ENCODE measurements around the gene XYLT1.

Gene XYLT1

DNA sequence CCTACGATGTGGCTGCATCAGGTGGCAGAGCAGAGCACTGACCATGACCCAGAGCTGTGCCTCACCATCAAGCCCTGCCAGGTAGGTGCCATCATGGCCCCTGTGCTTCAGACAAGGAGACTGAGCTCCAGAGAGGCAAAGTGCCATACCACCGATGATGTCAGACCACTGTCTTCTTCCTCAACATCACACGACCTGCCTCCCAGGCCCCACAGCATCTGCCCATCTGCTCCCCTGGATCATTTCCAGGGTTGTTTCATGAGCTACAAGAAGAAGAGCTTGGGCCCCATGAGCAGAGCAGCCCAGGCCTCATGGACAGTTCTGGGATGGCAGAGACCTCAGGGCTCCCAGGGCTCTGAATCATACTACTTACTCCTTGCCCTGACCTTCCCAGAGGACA lies 9.9 kb downstream of the XYLT1 start:
- no peak for DNase-seq (ENCODE audit: low read depth, low spot score)

DNA sequence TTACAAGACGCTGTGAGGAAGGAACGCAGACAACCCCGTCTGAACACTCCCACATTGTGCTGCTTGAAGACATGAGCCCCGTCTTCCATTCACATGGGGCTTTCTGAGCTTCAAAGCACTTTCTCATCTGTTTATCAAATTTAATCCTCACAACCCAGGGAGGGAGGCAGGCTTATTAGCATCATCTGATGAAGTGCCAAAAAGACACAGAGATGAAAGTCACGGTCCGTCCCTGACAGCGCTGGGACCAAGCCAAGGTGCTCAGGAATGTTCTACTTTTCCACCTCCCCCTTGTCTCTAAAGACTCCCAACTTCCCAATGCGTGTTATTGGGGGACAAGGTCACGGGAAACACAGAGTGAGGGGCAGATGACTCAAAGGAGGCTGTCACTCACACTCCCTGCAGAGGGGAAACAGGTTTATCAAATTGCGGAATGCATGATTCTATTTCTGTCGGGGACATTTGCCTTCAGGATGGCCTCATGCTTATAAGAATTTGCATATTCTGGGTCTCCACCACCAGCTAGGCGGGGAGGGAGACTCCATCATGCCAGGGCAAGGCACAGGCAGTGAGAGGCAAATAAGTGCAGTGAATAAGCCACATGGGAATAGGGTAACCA lies 10.7 kb downstream of the XYLT1 start:
- DNase-seq (ENCODE audit: low read depth, low spot score), result no peak

DNA sequence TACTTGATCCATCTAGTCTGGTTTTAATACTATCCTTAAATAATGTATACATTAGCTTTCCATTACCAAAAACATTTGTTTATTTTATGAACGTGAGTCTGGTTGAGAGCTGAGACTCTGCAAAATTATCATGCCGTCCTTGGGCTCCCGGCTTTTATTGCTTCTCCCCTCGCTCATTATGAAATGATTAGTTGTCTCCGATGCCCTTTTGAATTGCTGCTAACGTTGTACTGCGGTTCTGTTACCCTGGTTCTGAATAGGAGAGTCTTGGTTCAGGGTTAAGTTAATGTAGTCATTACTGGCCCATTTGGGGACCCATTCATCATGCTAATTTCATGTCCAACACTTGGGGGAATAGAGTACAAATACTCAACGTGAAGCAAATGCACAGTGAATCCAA lies 12.8 kb downstream of the XYLT1 start:
- no peak for DNase-seq (ENCODE audit: low read depth, low spot score)

DNA sequence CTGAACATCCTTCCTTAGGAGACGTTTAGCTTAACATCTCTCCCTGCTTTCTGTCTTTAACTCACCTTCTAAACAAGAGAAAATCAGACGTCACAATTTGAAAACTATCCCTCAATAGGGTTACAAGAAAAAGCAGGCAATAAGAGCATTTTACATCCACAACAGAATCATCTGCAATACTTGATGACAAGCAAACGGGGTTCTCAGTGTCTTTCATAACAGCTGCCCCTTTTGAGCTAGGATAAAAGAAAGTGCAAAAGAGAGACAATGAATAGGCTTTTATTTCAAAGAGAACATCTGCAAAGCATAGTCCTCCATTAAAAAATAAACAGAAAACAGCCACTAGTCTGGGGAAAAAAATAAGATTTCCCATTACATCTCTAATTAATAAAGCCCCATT lies 13.2 kb downstream of the XYLT1 start:
- DNase-seq (ENCODE audit: low read depth, low spot score), result no peak

DNA sequence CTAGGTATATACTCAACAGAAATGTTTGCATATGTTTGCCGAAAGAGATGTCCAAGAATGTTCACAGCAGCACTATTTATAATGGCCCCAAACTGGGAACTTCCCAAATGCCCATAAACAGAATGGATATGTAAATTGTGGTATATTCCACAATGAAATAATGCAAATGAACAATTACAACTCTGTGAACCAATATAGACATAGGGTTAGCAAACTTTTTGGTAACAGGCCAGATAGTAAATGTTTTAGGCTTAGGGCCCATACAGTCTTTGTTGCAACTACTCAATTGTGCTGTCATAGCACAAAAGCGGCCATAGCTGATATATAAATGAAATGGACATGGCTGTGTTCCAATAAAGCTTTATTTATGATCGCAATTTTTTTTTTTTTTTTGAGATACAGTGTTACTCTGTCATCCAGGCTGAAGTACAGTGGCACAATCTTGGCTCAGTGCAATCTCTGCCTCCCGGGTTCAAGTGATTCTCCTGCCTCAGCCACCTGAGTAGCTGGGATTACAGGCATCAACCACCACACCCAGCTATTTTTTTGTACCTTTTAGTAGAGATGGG lies 16.5 kb downstream of the XYLT1 start:
- no peak for DNase-seq (ENCODE audit: low read depth, low spot score)

DNA sequence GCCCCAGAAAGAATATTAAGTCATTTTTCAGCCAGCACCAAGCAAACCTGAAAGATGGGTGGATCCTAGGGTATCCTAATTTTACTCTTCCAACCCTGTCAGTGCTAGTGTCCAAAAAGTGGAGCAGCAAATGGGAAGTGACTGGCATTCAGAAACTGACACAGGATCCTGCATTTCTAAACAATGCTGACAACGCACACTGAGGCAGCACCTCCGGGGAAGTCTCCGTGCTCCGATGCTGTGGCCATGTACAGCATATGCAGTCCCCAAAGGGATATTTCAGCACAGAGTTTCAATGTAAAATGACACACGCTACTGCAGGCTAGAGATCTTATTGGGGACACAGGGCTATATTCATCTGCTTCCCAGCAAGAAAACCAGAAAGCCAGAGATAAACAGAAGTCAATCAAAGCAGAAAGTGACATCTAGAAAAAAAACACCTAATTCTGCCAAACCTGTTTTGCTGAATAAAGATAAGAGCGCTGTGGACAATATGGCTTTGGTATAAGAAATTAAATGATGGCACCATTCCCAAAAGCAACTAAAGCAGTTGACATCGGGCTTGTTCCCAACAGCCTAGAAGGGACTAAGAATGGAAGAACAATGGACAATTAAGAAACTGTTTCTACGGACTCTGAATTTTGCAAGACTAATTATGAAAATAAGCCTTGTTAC lies 17.3 kb downstream of the XYLT1 start:
- DNase-seq (ENCODE audit: low read depth, low spot score), result no peak

DNA sequence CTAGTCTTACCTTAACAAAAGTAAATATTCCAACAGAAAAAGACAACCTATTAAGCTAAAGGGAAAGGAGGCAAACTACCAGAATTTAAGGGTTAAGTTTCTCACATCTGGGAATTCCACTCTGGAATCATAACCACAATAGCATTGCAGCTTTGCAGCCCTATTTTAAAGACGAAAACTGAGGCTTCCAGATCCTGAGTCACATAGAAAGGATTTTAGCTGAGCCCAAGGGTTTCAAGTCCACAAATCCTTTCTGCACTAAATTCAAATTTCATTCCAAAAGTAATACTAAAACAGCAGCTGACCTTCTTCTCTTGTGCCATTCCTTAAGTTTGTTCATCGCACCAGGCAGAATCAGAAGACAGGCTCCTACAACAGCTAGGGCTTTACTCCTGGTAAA lies 17.8 kb downstream of the XYLT1 start:
- no peak for DNase-seq (ENCODE audit: low read depth, low spot score)

DNA sequence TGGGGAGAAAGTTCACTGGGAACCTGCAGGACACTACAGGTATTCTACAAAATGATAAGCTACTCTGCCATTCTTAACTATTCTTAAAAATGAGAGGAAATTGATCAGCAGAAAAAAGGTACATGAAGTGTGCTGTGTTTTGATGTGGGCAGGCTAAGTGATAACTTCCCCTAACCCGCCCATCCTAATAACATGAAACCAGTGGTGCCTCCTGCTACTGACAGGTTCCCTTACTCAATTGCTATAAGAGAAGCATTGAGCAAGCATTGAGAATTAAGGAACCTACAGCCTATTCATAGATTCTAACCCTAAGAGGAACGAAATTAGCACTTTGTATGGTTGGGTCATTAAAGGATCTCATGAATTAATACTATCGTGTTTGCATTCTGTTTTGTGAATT lies 18.9 kb downstream of the XYLT1 start:
- DNase-seq (ENCODE audit: low read depth, low spot score), result no peak

DNA sequence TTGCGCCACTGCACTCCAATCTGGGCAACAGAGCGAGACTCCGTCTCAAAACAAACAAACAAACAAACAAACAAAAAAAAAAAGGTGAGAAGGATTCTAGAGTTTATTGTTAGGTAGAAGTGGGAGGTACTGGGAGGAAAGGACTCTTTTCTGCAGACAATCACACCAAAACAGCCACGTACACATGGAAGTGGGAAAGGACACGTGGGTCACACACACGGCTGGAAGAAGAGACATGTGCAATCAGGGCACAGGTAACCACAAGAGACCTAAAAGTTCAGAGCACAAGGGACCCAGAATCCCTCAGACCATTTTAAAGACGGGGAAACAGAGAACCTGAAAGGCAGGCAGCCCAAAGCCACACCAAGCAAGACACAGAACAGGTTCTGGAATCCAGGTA lies 20.5 kb downstream of the XYLT1 start:
- DNase-seq (ENCODE audit: low read depth, low spot score), result no peak

DNA sequence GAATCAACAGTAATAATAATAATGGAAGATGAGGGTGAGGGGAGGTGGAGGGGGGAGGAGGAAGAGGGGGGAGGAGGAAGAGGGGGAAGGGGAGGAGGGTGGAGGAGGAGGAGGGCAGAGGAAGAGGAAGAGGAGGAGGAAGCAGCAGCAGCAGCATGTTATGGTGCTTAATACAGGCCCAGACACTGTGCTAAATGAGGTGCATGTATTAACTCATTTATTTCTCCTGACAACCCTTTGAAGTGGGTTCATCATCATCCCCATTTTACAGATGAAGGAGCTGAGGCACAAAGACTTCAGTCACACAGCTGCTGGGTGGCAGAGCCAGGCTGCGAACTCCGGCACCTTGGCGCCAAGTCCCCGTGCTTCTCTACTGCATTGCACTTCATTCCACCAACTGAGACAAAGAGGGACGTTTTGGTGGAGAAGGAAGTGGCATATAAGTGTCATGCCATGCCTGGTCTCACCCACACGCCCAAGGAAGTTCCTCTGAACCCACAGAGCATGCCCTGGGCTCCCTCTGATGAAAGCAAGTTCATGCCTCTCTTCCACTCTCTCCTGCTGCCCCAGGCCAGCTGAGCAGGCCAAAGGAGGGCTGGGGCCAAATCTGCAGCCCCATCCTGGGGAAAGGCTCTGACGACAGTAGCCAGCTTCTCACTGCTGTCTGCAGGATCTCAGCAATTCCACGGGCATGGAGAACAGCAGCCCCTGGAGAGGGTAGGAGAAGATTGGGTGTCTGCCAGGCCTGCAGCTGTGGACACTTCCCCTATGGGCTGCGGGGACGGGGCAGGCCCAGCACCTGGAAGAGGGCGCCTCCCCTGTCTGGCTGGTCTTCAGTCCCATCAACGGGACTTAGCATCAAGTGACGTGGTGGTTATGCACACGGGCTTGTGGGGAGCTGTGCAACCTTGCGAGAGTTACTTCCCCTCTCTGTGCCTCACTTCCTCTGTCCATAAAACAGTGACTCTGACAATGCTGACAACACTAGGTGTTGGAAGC lies 21.8 kb downstream of the XYLT1 start:
- DNase-seq (ENCODE audit: low read depth, low spot score), result no peak

DNA sequence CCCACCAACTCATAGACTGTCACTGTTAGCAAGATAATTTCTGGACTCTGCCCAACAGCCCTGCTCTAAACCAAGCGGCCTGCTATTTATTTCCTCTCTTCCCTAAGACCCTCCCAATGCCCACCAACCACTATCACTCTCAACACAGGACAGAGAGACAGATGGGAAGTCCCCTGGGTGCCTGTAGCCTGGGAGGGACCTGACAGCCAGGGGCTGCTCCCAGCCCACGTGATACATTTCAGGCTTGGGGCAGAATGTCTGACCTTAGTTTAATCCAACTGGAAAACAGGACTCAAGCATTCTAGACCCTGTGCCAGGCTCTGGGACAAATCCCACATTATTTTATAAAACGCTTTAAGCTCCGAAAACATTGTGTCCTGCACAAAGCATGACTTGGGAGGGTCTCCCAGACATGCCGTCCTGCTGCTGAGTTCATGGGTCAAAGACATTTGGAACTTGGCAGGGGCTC lies 23.6 kb downstream of the XYLT1 start:
- no peak for DNase-seq (ENCODE audit: low read depth, low spot score)

DNA sequence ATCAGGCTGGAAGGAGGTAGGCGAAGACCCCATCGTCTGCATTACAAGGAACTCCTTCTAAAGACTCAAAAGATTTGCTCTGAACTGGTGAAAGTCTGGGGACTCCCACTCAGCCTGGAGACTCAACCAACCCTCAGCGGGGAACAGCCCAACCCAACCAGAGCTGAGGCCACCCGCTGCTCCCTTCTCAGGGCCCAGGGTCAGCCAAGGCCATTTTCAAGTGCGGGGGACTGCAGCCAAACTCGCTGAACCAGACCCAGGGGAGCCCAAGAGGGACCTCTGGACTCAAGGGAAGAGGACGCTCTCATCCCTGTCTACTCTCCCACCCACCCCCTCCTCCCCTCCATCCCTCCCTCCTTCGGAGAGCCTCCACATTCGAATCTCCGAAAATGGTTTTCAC lies 24.1 kb downstream of the XYLT1 start:
- DNase-seq (ENCODE audit: low read depth, low spot score), result no peak

DNA sequence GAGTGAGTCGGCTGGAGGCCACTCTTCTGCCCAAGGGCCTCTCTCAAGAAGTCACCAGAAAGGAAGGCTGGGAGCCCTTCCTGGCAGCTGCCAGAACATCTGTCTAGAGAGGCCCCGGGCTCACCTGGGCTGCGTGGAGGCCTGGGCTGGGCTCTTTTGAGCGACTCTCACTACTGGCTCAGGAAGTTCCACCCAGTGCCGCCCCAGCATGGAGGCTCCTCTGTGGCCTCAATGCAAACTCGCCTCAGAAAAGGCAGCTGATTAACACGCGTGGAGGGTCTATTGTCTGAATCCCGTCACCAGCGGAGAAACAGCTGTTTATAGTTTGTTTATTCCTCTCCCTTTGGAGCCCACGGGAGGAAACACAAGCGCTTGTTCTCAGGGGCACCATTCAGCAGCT lies 25.3 kb downstream of the XYLT1 start:
- DNase-seq (ENCODE audit: low read depth, low spot score), result no peak

DNA sequence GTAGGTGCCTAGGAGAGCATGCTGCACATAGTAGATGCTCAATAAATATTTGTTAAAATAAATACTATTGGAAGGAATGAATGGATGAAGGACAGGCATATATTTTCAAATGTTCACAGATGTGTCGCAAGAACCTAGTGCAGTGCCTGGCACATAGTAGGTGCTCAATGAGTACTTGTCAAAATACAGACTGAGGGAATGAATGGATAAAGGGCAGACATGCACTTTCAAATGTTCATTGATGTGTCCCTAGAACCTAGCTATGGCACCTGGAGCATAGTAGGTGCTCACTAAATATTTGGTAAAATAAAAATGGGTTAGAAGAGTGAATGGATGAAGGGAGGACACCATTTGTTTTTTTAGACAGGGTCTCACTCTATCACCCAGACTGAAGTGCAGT lies 26.1 kb downstream of the XYLT1 start:
- no peak for DNase-seq (ENCODE audit: low read depth, low spot score)

DNA sequence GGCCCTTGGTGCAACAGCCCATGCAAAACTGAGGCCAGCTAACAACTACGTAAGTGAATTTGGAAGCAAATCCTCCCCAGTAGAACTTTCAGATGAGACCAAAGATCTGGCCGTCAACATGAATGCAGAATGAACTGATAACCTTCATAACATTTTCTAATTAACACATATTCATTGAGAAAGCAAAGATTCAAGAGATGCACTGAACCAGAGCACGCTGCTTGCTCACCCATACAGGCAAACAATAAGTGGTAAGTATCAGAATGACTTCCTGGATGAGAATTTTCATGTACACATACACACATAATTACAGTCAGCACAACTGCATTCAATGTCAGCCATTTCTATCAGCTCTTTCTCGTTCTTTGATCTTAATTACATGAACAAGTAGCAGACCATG lies 30.6 kb downstream of the XYLT1 start:
- DNase-seq (ENCODE audit: low read depth, low spot score), result no peak

DNA sequence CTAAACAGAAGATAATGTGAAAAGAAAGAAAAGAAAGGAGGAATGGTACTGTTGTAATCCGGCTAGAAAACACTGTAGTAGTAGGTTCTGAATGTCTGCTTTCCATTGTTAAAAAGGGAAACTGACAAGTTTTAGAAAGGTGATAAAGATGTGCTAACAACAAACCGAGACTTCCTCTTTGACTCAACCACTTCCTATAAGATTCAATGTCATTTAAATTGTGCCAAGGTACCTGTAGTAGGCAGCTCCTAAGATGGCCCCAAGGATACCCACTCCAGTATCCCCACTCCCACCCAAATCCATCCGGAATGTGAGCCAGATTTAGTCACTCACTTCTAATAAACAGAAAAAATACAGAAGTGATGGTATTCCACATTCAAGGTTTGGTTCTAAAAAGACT lies 31.2 kb downstream of the XYLT1 start:
- DNase-seq (ENCODE audit: low read depth, low spot score), result no peak

DNA sequence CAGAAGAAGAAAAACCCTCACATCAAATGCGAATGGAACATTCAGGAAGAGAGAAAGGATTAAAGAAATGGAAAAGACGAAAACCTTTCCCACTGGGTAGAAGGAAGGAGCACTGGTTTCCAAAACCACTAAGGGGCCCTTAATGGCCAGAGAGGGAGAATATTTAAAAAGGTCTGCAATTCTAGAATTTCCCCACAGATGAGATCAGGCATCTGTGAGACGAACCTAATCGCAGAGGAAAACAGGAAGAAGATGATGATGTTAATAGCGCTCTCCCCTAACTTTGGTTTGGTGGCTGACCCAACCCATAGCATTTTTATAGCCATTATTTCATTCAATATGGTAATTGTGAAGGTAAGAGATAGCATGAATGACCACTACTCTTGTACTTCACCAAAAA lies 32.8 kb downstream of the XYLT1 start:
- DNase-seq (ENCODE audit: low read depth, low spot score), result no peak

DNA sequence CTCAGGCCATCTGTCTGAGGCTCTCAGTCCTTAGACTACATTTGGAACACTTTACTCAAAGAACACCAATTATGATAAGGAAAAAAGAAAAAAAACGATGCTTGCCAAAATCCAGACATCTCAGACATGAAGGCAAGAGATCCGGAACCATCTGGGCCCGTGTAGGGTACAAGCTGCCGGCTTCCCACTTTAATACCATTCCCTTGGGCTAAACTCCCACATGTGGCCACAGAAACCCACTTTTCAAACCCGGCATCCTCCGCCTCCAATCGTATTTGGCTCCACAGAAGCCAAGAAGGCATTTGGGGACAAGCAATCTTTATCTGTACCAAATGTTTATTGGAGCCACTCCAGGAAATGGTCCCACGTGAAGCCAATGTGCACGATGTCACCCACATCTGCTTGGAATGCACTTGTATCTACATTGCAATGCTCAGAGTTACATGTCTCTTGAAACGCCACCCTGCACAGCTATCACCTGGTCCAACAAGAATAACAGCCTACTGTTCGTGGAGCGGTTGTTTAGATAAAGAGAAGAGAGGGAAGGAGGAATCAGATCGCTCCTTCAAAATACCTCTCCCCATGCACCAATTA lies 33.5 kb downstream of the XYLT1 start:
- DNase-seq (ENCODE audit: low read depth, low spot score), result no peak

DNA sequence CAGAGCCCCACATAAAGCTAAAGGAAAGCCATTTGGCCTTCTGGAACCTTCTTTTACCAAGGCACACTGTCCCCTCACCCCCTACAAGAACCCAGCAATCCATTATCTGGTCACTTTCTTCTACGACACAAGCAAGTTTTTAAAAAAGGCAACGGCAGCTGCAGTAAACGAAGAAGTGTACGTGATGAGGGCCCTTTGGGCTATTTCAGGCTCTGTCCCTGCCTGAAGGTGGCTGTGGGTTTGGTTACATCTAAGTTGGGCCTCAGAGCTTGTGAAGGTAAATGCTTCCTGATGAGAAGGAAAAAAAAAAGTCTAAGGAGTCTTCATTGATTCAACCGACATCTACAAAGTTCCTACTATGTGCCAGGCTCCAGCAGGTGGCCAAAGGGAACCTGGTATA lies 35.4 kb downstream of the XYLT1 start:
- DNase-seq (ENCODE audit: low read depth, low spot score), result no peak

DNA sequence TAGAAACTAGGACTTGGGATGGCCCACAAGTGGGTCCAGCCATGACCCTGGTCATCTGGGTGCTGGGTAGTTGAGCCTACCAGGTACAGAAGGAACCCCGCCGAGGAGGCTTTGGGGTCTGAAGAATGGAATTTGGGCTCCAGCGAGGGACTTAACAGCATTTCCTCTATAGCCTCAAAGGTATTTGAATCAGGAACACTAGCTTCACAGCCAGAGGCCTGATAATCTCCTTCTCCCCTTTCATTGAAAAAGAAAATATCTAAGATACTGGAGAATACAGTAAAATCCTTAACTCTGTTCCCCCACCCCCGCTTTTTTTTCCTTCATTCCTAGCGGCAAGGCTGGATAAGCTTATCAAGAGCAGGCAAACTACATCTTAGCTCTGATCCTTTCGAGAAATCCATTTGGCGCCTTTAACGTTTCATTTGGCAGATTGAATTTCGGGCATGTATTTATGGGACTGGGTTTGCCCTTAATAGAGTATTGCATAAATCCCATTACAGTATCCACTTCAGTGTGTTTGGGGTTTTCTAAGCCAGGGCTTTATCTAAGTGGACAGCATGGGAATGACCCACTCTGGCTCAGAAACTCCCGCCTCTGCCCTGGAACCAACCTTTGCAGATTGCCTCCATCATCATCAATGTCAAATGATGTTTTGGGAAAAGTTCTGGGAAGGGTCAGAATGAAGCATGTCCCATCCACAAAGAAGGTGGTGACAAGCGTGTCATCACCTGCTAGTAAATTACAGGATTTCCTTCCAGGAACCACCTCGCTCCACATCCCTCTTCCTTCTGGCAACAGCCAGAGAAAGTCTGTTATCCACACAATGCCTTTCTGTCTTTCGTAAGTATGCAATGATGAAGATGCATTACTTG lies 36.9 kb downstream of the XYLT1 start:
- DNase-seq (ENCODE audit: low read depth, low spot score), result no peak
